A549 (cell line): ENCODE results near the gene UBTD2. TPM values are rescaled to one million over a fixed set of nuclear protein-coding genes. Genes with fewer than 3 reads are reported as not detected.

Experiments used
- ATAC-seq, 2 experiments: fragments of 200-7000 bp in 1 of 2; fragments of >200 bp in 1 of 2; cut with Nextera tagmentation in 1 of 2; cut with Tn5 transposase in 1 of 2; 3 replicates each; pipeline versions ENCODE4 v1.8.0 to v1.9.1; 2018 to 2020; ENCODE audit warnings: mild to moderate bottlenecking in 1 of 2, moderate library complexity in 1 of 2
- CTCF ChIA-PET: fragments of 300-600 bp; sonication (Branson Sonifier 250); formaldehyde crosslinking; extraction: SDS; loops from one replicate; lab custom pipeline; 2021; ENCODE audit warnings: antibody characterized with exemption, inconsistent platforms; lab: Yijun Ruan, JAX
- POLR2A ChIA-PET: fragments of 350-600 bp; formaldehyde crosslinking; extraction: SDS; loops from one replicate; lab custom pipeline; 2021; ENCODE audit warnings: antibody characterized with exemption, inconsistent platforms; lab: Yijun Ruan, JAX
- DNase-seq, 2 experiments: peaks; one replicate each; pipeline versions ENCODE4 v3.0.0 to v3.0.0-alpha.2; 2011 to 2016; ENCODE audit warnings: low read depth in 1 of 2, low spot score in 1 of 2
- FAIRE-seq: peaks from 2 replicates; lab custom pipeline; 2011; peaks lifted over from hg19 to GRCh38; lab: Jason Lieb, UNC
- H3K27ac ChIP-seq, 2 experiments: fragments of >200 bp; sonication (Bioruptor Twin); formaldehyde crosslinking; 3 replicates each; pipeline ENCODE4 v1.5.1; 2016 to 2017
- H3K4me1 ChIP-seq: fragments of >200 bp; sonication (Bioruptor Twin); formaldehyde crosslinking; 3 replicates; pipeline ENCODE4 v1.6.1; 2016
- H3K4me2 ChIP-seq: fragments of >200 bp; sonication (Bioruptor Twin); formaldehyde crosslinking; 3 replicates; pipeline ENCODE4 v1.6.1; 2016
- H3K4me3 ChIP-seq: fragments of >200 bp; sonication (Bioruptor Twin); formaldehyde crosslinking; 3 replicates; pipeline ENCODE4 v1.5.1; 2016
- H3K9me3 ChIP-seq: fragments of >200 bp; sonication (Bioruptor Twin); formaldehyde crosslinking; 3 replicates; pipeline ENCODE4 v1.6.1; 2016
- BCL3 ChIP-seq: fragments of >200 bp; sonication (Bioruptor Twin); formaldehyde crosslinking; IDR thresholded peaks from 3 replicates; pipeline ENCODE4 v1.6.1; 2016
- BHLHE40 ChIP-seq: IDR thresholded peaks from 2 replicates; pipeline ENCODE4 v1.6.1; 2012; ENCODE audit warnings: low read depth, low read length, inconsistent platforms
- CBX8 ChIP-seq: fragments of 200-600 bp; sonication (generic); IDR thresholded peaks from 2 replicates; pipeline ENCODE4 v1.6.1; 2016
- E2F6 ChIP-seq: IDR thresholded peaks from 2 replicates; pipeline ENCODE4 v1.6.1; 2012; ENCODE audit warnings: low read depth, borderline replicate concordance
- EHMT2 ChIP-seq: fragments of 200-600 bp; sonication (generic); IDR thresholded peaks from 2 replicates; pipeline ENCODE4 v1.6.1; 2016; ENCODE audit warnings: antibody characterized with exemption, low read depth, mild to moderate bottlenecking, moderate library complexity
- ESRRA ChIP-seq: fragments of 150-350 bp; IDR thresholded peaks from 2 replicates; pipeline ENCODE4 v1.6.1; 2014; ENCODE audit warnings: mild to moderate bottlenecking, low read length, borderline replicate concordance
- GATA3 ChIP-seq: IDR thresholded peaks from 2 replicates; pipeline ENCODE4 v1.6.1; 2012; ENCODE audit warnings: borderline replicate concordance
- HMGXB4 ChIP-seq: fragments of 250-450 bp; sonication (Bioruptor Pico); IDR thresholded peaks from 2 replicates; pipeline ENCODE4 v1.5.0; 2021; ENCODE audit warnings: mild to moderate bottlenecking, moderate library complexity, borderline replicate concordance
- HOXA7 ChIP-seq: fragments of 250-450 bp; sonication (Bioruptor Pico); IDR thresholded peaks from 2 replicates; pipeline ENCODE4 v1.5.0; 2020; ENCODE audit warnings: mild to moderate bottlenecking, moderate library complexity
- HOXB13 ChIP-seq: fragments of 250-450 bp; sonication (Bioruptor Pico); IDR thresholded peaks from 2 replicates; pipeline ENCODE4 v1.5.0; 2020; ENCODE audit warnings: low read depth, mild to moderate bottlenecking, moderate library complexity
- JUNB ChIP-seq: fragments of >200 bp; sonication (Bioruptor Twin); formaldehyde crosslinking; IDR thresholded peaks from 2 replicates; pipeline ENCODE4 v1.6.1; 2016
- KDM1A ChIP-seq: fragments of 200-600 bp; sonication (generic); IDR thresholded peaks from 2 replicates; pipeline ENCODE4 v1.6.1; 2016; ENCODE audit warnings: low read depth, mild to moderate bottlenecking
- NFE2L2 ChIP-seq: fragments of 150-350 bp; conservative IDR thresholded peaks from 2 replicates; pipeline ENCODE4 v1.6.1; 2014; ENCODE audit warnings: low read length
- PHF8 ChIP-seq: fragments of 200-600 bp; sonication (generic); IDR thresholded peaks from 2 replicates; pipeline ENCODE4 v1.6.1; 2016; ENCODE audit warnings: low read depth, mild to moderate bottlenecking, antibody characterized with exemption, moderate library complexity, borderline replicate concordance
- POLR2AphosphoS2 ChIP-seq: conservative IDR thresholded peaks from 2 replicates; pipeline ENCODE4 v1.6.1; 2012; ENCODE audit warnings: low read length, improper control_type of control experiment, inconsistent platforms
- USF2 ChIP-seq: fragments of 450-650 bp; IDR thresholded peaks from 2 replicates; pipeline ENCODE4 v1.6.1; 2014; ENCODE audit warnings: antibody characterized with exemption
- ZFP36 ChIP-seq: fragments of 450-650 bp; IDR thresholded peaks from 2 replicates; pipeline ENCODE4 v1.6.1; 2014; ENCODE audit warnings: borderline replicate concordance; ENCODE audit not compliant: partially characterized antibody
- WGBS: methylation state at CpG from one replicate; pipeline ENCODE4 v1.1.6; 2017; ENCODE audit errors: missing lambda C conversion rate; 5-methylcytosine and 5-hydroxymethylcytosine counted together
- polyA plus RNA-seq, 4 experiments: library from polyadenylated mRNA; depleted of rRNA in 3 of 4; stranded (reverse); fragments of >200 nt; fragmentation: RNase III in 1 of 4; extraction: RNeasy Plus Mini Kit Qiagen cat#74134 plus additional on column Dnase treatment in 1 of 4; gene quantifications; 2 replicates in 3 of 4; 3 replicates in 1 of 4; pipeline ENCODE4 v1.2.3, GENCODE V29; 2011 to 2017

Gene UBTD2
- polyA plus RNA-seq, 2 of the 4 experiments (the other 2 are of a cell fraction), result 16.4 to 20.9 TPM

GRCh38 chr5:172178991-172179989 lies 104.3 kb downstream of the UBTD2 start:
- POLR2A ChIA-PET, result no interaction called here
- H3K27ac ChIP-seq, result no peak overlapping the region
- CTCF ChIA-PET, result interaction anchor here (1.5 to 1.9 kb wide), 2 partner anchors 10 to 73 kb away, joined by 5 to 6 read pairs; partner anchors contain the start of gene STK10
- H3K4me1 ChIP-seq, result no peaks in the 10 kb centered on the region
- no peak for DNase-seq
- no peak for FAIRE-seq
- no peaks in the 10 kb centered on the region for H3K9me3 ChIP-seq
- TF ChIP-seq PHF8, result no peak
- TF ChIP-seq, all 56 proteins: peak for 0
- Histone ChIP-seq H3K4me2 (no peak overlapping the region), H3K4me3 (no peak overlapping the region)
- no peak; a peak in 1 of 6 replicates for ATAC-seq
- 84% methylated on average over 17 of the region's 18 CpGs for WGBS

GRCh38 chr5:172178301-172178987 lies 105.1 kb downstream of the UBTD2 start:
- CTCF ChIA-PET, result interaction anchor here (1.5 to 7.0 kb wide), 3 partner anchors 10 to 72 kb away, joined by 5 to 41 read pairs (median 6); partner anchors contain the start of gene STK10
- POLR2A ChIA-PET, result no interaction called here
- peak in 1 of 2 experiments; percentile 31; a peak in 1 of 6 replicates for ATAC-seq

More at GRCh38 chr5:172178301-172178987, 105.1 kb downstream of the UBTD2 start:
- WGBS, result 85% methylated on average over 18 of the region's 18 CpGs
- Histone ChIP-seq H3K4me2 (no peak overlapping the region), H3K4me3 (no peak overlapping the region), H3K27ac (no peak overlapping the region), H3K4me1 (no peaks in the 10 kb centered on the region), H3K9me3 (no peaks in the 10 kb centered on the region)
- DNase-seq (no peak), FAIRE-seq (no peak)
- TF ChIP-seq HOXA7 (no peak), GATA3 (no peak), EHMT2 (no peak), NFE2L2 (no peak), POLR2AphosphoS2 (no peak), KDM1A (no peak), BHLHE40 (no peak), ESRRA (no peak), BCL3 (no peak), CBX8 (no peak), JUNB (no peak), E2F6 (no peak), HMGXB4 (CRISPR knock-in tag) (no peak), ZFP36 (no peak), HOXB13 (no peak), USF2 (no peak)
